GM12875 (cell line): ENCODE results near the gene OSBPL10.

ENCODE experiments used
- H3K4me3 ChIP-seq: one replicate; pipeline ENCODE4 v1.5.1; 2011; ENCODE audit warnings: low read depth, low read length, control low read depth
- CTCF ChIP-seq: IDR thresholded peaks from 2 replicates; pipeline ENCODE4 v1.5.1; 2011; ENCODE audit warnings: low read depth, mild to moderate bottlenecking, control low read depth, inconsistent platforms, low read length, moderate library complexity, borderline replicate concordance; ENCODE audit not compliant: insufficient read depth

OSBPL10 gene

GRCh38 chr3:31752305-31753049, 228.6 kb downstream of the OSBPL10 start:
- H3K4me3 ChIP-seq, result no peak overlapping the region
- TF ChIP-seq CTCF, result no peak

DNA sequence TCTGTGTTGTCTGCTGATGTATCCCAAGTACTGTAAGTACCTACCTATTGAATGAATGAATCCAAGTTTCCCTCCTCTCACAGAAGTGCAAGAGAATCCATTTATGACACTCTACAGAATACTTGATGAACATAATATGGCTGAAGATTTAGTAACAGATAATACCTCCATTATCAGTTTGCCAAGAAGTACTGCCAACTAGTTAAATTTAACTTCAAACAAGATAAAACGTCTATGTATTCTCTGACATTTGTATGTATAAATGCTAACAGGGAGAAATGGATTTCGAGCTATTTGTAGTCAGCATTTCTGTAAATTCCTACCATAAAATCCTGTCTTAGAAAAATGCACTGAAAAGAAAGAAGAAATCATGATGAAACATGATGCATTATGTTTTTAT, 230.7 kb downstream of the OSBPL10 start:
- H3K4me3 ChIP-seq, result no peak overlapping the region
- no peak for TF ChIP-seq CTCF

GRCh38 chr3:31748933-31749295, 232.1 kb downstream of the OSBPL10 start:
- no peak for TF ChIP-seq CTCF

DNA sequence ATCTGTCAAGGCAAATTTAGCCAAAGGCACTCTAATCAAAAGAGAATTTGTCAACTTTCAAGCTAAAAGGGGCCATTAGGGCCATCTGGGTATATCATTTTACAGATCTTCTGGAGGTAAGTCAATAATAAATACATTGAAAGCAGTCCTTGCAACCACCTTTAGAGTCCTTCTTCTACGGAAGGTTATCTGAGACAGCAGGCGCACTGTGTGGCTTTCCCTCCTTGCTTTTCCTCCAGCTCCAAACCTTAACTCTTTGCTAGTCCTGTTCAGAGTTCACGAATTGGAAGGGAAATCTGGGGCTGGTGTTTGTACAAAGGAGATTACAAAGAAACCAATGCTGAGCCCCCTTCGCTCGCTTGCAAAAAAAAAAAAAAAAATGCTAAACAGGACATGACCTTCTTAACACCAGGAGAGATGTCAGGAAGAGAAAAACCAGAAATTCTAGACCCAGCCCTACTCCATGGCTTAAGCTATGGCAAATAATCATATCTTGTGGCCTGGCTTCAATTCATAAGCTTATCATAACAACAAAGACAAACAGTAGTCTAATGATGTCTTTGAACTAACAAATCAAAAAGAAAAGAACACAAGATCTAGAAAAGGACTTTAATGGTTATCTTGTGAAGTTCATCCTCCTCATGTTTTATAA, 232.7 kb downstream of the OSBPL10 start:
- TF ChIP-seq CTCF, result no peak

More at GRCh38 chr3:31748933-31749295, 232.1 kb downstream of the OSBPL10 start:
- no peak overlapping the region for H3K4me3 ChIP-seq

DNA sequence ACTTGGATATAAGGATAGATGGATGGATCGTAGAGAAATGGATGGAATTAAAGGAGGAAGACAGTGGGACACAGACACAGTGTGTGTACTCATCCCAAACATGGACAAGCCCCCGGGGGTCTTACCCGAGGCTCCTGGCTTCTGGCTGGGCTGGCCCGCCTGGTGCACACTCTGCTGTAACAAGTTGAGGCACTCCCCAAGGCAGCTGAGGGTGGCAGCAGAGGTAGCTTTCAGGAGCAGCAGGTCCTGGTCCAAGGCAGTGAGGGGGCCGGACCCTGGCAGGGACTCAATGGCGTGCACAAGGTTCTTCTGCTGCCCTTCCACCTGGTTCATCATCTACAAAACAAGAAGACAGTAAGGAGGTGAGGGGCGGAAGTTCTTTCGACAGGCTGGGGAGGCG, 233.3 kb downstream of the OSBPL10 start:
- TF ChIP-seq CTCF, result no peak
- no peak overlapping the region for H3K4me3 ChIP-seq

More for the DNA sequence above, 232.7 kb downstream of the OSBPL10 start:
- H3K4me3 ChIP-seq, result no peak overlapping the region

DNA sequence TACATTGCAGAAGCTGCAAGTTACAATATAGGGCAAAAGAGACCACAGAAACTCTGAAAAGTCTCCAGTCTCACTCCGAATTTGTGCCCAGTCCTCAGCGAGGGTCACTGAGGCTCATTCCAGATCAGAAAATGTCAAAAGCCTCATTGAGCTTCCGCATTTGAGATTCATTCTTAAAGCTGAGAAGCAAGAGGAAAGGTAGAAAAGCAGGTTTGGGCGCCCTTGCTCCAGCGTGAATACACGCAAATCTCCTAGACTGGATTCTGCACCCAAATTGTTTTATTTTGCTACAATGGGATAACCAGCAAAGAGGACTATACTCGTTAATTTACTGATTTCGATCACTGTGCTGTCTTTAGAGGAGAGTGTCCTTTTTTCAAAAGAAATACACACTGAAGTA, 236.1 kb downstream of the OSBPL10 start:
- H3K4me3 ChIP-seq, result no peak overlapping the region
- TF ChIP-seq CTCF, result no peak
